Fibroblast of pulmonary artery (primary cell): ENCODE results near the gene SLC29A3.

Experiments
- DNase-seq: peaks from one replicate; pipeline ENCODE4 v3.0.0-alpha.2; 2010; ENCODE audit warnings: low read depth
- H3K4me3 ChIP-seq: replicated peaks from 2 replicates; pipeline ENCODE4 v1.5.1; 2011; ENCODE audit warnings: low read depth, mild to moderate bottlenecking, control low read depth, low read length, moderate library complexity
- CTCF ChIP-seq: IDR thresholded peaks from 2 replicates; pipeline ENCODE4 v1.5.1; 2011; ENCODE audit warnings: mild to moderate bottlenecking, control low read depth, low read length, inconsistent platforms; ENCODE audit errors: missing control alignments

The SLC29A3 gene

DNA sequence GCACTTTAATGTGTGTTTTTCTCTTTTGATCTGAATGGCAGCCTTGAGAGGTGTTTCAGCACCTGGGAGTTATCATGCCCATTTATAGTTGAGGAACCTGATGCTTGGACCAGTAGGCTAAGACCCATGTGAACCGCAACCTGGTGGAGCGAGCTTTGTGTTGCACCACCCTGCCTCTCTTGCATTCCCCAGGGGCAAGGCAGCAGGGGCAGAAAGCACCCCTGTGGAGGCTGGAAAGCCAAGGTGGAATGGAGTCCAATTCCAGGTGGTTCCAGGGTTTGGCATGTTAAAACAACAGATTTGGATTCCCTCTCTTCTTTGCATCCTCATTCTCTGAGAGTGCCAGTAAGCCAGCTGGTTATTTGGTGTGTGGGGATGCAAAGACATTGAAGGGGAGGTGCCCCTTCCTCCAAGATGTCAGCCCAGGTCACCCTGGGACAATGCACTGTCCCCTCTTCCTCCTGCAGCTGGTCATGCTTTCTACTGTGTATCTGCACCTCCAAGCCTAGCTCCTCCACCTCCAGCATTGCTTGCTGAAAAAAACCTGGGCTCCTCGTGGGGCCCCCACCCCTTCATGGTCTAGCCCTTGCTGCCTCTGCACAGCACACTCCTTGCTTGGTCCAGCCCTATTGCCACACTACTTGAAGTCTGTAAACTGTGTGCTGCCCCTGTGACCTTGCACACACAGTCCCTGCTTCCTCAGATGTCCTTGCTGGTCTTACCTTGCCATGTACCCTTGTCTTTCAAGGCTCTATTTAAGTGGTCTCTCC, 72.0 kb downstream of the SLC29A3 start:
- DNase-seq: no peak
- no peak for TF ChIP-seq CTCF

GRCh38 chr10:71391701-71392100, 72.6 kb downstream of the SLC29A3 start:
- no peak overlapping the region for H3K4me3 ChIP-seq
- no peak for DNase-seq
- no peak for TF ChIP-seq CTCF

More for the DNA sequence above, 72.0 kb downstream of the SLC29A3 start:
- no peak overlapping the region for H3K4me3 ChIP-seq

DNA sequence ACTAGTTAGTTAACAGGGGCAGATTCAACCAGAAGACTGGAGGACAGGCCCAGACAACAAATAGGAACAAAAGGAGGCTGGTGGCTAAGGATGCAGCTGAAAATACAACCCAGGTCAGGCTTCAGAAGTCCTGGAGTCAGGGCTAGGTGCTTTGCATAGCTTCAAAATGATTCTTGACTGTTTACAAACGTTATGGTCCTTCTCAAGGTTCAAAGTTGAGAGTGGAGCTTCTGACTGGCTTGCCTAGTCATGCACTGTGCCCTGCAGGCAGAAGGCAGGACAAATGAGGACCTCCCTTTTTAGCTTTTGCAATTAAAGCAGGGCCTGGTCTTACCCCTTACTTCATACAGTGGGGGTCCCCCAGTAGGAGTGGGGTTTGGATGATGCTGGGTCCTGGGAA, 73.2 kb downstream of the SLC29A3 start:
- DNase-seq: no peak
- TF ChIP-seq CTCF: no peak
- H3K4me3 ChIP-seq: no peak overlapping the region

DNA sequence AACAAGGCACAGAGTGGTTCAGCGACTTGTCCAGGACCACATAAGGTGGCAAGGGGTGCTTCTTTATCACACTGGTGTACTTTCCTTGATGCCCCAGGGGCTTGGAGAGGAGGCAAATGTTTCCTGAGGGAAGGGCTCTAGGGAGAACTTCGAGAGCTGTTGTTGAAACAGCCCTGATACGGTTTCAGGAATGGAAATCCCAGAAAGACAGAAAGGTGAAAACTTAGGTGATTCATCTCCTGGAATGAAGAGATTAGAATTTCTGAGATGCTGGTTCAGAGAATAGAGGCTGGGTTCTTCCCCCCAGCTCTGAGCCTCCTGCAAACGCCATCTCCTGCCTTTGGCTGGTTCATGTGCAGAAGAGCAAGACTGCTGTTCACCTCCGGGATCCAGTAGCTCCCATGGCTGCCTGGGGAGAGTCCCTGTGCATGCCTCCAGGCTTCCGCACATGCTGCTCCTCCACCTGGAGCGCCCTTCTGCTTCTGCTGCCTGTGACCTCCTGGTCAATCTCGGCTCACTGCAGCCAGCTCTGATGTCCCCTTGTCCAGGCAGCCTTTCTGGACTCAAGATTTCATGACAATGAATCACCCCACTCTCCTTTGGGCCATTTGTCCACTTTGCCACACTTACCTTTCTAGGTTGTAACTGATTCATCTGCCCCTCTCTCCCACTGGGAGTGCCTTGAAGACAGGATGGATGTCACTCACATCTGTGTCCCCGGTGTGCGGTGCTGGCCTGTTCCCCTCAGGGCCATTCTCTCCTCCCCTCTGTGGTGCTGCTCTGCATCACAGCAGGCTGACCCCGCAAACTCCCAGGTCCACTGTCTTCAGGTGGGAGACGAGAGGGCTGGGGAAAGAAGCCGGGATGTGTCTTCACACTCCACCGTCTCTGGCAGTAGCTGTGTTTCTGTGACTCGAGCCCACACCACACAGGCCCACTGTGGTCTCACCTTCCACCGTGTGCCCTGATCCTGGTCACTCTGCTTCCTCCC, 74.0 kb downstream of the SLC29A3 start:
- H3K4me3 ChIP-seq: no peak overlapping the region
- no peak for DNase-seq
- no peak for TF ChIP-seq CTCF

GRCh38 chr10:71393841-71394475, 74.9 kb downstream of the SLC29A3 start:
- no peak for TF ChIP-seq CTCF
- DNase-seq: no peak
- H3K4me3 ChIP-seq: no peak overlapping the region

- no peak for TF ChIP-seq CTCF
- no peak overlapping the region for H3K4me3 ChIP-seq
- DNase-seq: no peak
Observed at GRCh38 chr10:71394926-71395562, 76.0 kb downstream of the SLC29A3 start.
